IMR-90 (cell line): ENCODE results near the gene CYBRD1. TPM values are rescaled to one million over a fixed set of nuclear protein-coding genes. Genes with fewer than 3 reads are reported as not detected.

Source experiments
- ATAC-seq: fragments of 200-7000 bp; cut with Tn5 transposase; 2 replicates; pipeline ENCODE4 v1.9.1; 2020; ENCODE audit warnings: low read depth, mild to moderate bottlenecking, moderate library complexity
- BruUV-seq: library from RNA; stranded (reverse); fragments of 400-500 nt; replicated peaks from 2 replicates; lab custom pipeline; 2021; lab: Mats Ljungman, UMichigan
- CTCF ChIA-PET: fragments of 300-600 bp; formaldehyde crosslinking; extraction: SDS; loops from one replicate; lab custom pipeline; 2021; ENCODE audit warnings: antibody characterized with exemption; lab: Yijun Ruan, JAX
- POLR2A ChIA-PET: fragments of 300-600 bp; sonication (Branson Sonifier 250); formaldehyde crosslinking; loops from one replicate; lab custom pipeline; 2022; ENCODE audit warnings: antibody characterized with exemption; ENCODE audit not compliant: unreplicated experiment; lab: Charles Lee
- DNase-seq: peaks from one replicate; pipeline ENCODE4 v3.0.0; 2013
- H2AFZ ChIP-seq: replicated peaks from 2 replicates; pipeline ENCODE3; 2013; ENCODE audit warnings: low read length, mild to moderate bottlenecking; ENCODE audit not compliant: poor library complexity
- H2AK5ac ChIP-seq: 2 replicates; pipeline ENCODE4 v1.6.1; 2013; ENCODE audit warnings: low read depth, low read length, inconsistent platforms
- H2AK9ac ChIP-seq: replicated peaks from 2 replicates; pipeline ENCODE3; 2013; ENCODE audit warnings: mild to moderate bottlenecking, low read depth, low read length, moderate library complexity; ENCODE audit not compliant: poor library complexity
- H2BK120ac ChIP-seq: 2 replicates; pipeline ENCODE4 v1.6.1; 2013; ENCODE audit warnings: low read depth, low read length, inconsistent platforms
- H2BK15ac ChIP-seq: 3 replicates; pipeline ENCODE4 v1.6.1; 2013; ENCODE audit warnings: low read depth, low read length, inconsistent platforms
- H2BK20ac ChIP-seq: 2 replicates; pipeline ENCODE4 v1.6.1; 2013; ENCODE audit warnings: low read depth, mild to moderate bottlenecking, inconsistent platforms, low read length, moderate library complexity
- H2BK5ac ChIP-seq: 2 replicates; pipeline ENCODE4 v1.6.1; 2013; ENCODE audit warnings: mild to moderate bottlenecking, low read depth, low read length, inconsistent platforms; ENCODE audit not compliant: poor library complexity, severe bottlenecking
- H3K14ac ChIP-seq: replicated peaks from 2 replicates; pipeline ENCODE4 v1.6.1; 2013; ENCODE audit warnings: low read depth, low read length, inconsistent platforms
- H3K18ac ChIP-seq: 2 replicates; pipeline ENCODE4 v1.6.1; 2013; ENCODE audit warnings: low read depth, low read length, control low read depth
- H3K23ac ChIP-seq: 2 replicates; pipeline ENCODE4 v1.6.1; 2013; ENCODE audit warnings: low read depth, low read length, inconsistent platforms
- H3K27ac ChIP-seq: 2 replicates; pipeline ENCODE4 v1.5.1; 2013; ENCODE audit warnings: mild to moderate bottlenecking, control low read depth, low read length; ENCODE audit not compliant: insufficient read depth
- H3K27me3 ChIP-seq: 2 replicates; pipeline ENCODE4 v1.6.1; 2013; ENCODE audit warnings: low read length; ENCODE audit not compliant: control insufficient read depth, insufficient read depth
- H3K36me3 ChIP-seq: 2 replicates; pipeline ENCODE4 v1.6.1; 2013; ENCODE audit warnings: low read length, mixed read lengths; ENCODE audit not compliant: control insufficient read depth, insufficient read depth
- H3K4ac ChIP-seq: 2 replicates; pipeline ENCODE4 v1.6.1; 2013; ENCODE audit warnings: low read depth, low read length, inconsistent platforms
- H3K4me1 ChIP-seq: 2 replicates; pipeline ENCODE4 v1.6.1; 2013; ENCODE audit warnings: low read length, mixed read lengths; ENCODE audit not compliant: control insufficient read depth, insufficient read depth
- H3K4me2 ChIP-seq: 2 replicates; pipeline ENCODE4 v1.6.1; 2013; ENCODE audit warnings: low read depth, mild to moderate bottlenecking, control low read depth, low read length, moderate library complexity
- H3K4me3 ChIP-seq: 2 replicates; pipeline ENCODE4 v1.5.1; 2013; ENCODE audit warnings: low read depth, mild to moderate bottlenecking, control low read depth, low read length, moderate library complexity; ENCODE audit not compliant: insufficient read depth
- H3K56ac ChIP-seq: 2 replicates; pipeline ENCODE4 v1.6.1; 2013; ENCODE audit warnings: low read length, inconsistent platforms; ENCODE audit not compliant: insufficient read depth; ENCODE audit errors: extremely low read depth
- H3K79me1 ChIP-seq, 2 experiments: 2 replicates each; pipeline ENCODE4 v1.6.1; 2013; ENCODE audit warnings: low read length in 2 of 2, inconsistent platforms in 1 of 2, low read depth in 1 of 2
- H3K9ac ChIP-seq: 2 replicates; pipeline ENCODE4 v1.6.1; 2013; ENCODE audit warnings: low read depth, low read length, control low read depth
- H3K9me1 ChIP-seq: 2 replicates; pipeline ENCODE4 v1.6.1; 2013; ENCODE audit warnings: low read length, inconsistent platforms; ENCODE audit not compliant: insufficient read depth
- H3K9me3 ChIP-seq: 2 replicates; pipeline ENCODE4 v1.6.1; 2013; ENCODE audit warnings: low read length; ENCODE audit not compliant: control insufficient read depth, insufficient read depth
- H4K20me1 ChIP-seq: 2 replicates; pipeline ENCODE4 v1.6.1; 2013; ENCODE audit warnings: low read length, inconsistent platforms; ENCODE audit not compliant: insufficient read depth
- H4K5ac ChIP-seq: 2 replicates; pipeline ENCODE4 v1.6.1; 2013; ENCODE audit warnings: mild to moderate bottlenecking, low read depth, low read length, control low read depth
- H4K8ac ChIP-seq, 2 experiments: 2 replicates each; pipeline ENCODE4 v1.6.1; 2013; ENCODE audit warnings: low read depth in 2 of 2, low read length in 2 of 2, control low read depth in 1 of 2, inconsistent platforms in 1 of 2
- H4K91ac ChIP-seq: 2 replicates; pipeline ENCODE4 v1.6.1; 2013; ENCODE audit warnings: low read depth, low read length, inconsistent platforms; ENCODE audit not compliant: insufficient read depth
- BHLHE40 ChIP-seq: fragments of 150-350 bp; IDR thresholded peaks from 2 replicates; pipeline ENCODE4 v1.6.1; 2016; ENCODE audit warnings: mild to moderate bottlenecking, low read depth, low read length
- CEBPB ChIP-seq: IDR thresholded peaks from 2 replicates; pipeline ENCODE4 v1.6.1; 2012; ENCODE audit warnings: low read depth, low read length, improper control_type of control experiment
- FOS ChIP-seq: fragments of 150-350 bp; IDR thresholded peaks from 2 replicates; pipeline ENCODE4 v1.6.1; 2016; ENCODE audit warnings: low read depth, low read length
- RFX5 ChIP-seq: IDR thresholded peaks from 2 replicates; pipeline ENCODE4 v1.8.0; 2012; ENCODE audit warnings: low read depth, mild to moderate bottlenecking, low read length, moderate library complexity
- WGBS, 2 experiments: methylation state at CpG; one replicate each; pipeline versions ENCODE4 v1.1.5 to v1.1.7; 2013; ENCODE audit warnings: missing lambda C conversion rate in 2 of 2; ENCODE audit not compliant: insufficient read length in 1 of 2; ENCODE audit errors: extremely low coverage in 2 of 2; 5-methylcytosine and 5-hydroxymethylcytosine counted together
- dilution Hi-C: fragments of 300-500 bp; cut with HindIII; formaldehyde crosslinking; loops from one replicate; pipeline ENCODE4 v1.14.3; 2018; ENCODE audit warnings: low sequenced_read_pairs; ENCODE audit not compliant: unreplicated experiment
- in situ Hi-C: fragments of 300-500 bp; cut with MboI; formaldehyde crosslinking; loops from 3 replicates; pipeline ENCODE4 v1.14.3; 2019; ENCODE audit warnings: low sequenced_read_pairs, inconsistent platforms, mixed read lengths
- intact Hi-C: fragments of 100-400 bp; cut with micrococcal nuclease; formaldehyde crosslinking; loops from 2 replicates; pipeline ENCODE4 v1.10.0; 2022
- polyA plus RNA-seq, 3 experiments: library from polyadenylated mRNA; depleted of rRNA; stranded (reverse); fragments of >200 nt; gene quantifications; 2 replicates each; pipeline ENCODE4 v1.2.3, GENCODE V29; 2012; ENCODE audit warnings: low replicate concordance in 1 of 3
- total RNA-seq: library from RNA; depleted of rRNA; stranded (reverse); fragments of >200 nt; gene quantifications from 2 replicates; pipeline ENCODE4 v1.2.3, GENCODE V29; 2012
- TF ChIP-seq, protein P1 (sequence below): conservative IDR thresholded peaks from 2 replicates; pipeline ENCODE4 v1.5.1; 2012; ENCODE audit warnings: mild to moderate bottlenecking, low read depth, low read length, improper control_type of control experiment

Gene CYBRD1
- total and polyA plus RNA-seq, 2 of the 4 experiments (the other 2 are of a cell fraction): 53.2 to 103 TPM

DNA sequence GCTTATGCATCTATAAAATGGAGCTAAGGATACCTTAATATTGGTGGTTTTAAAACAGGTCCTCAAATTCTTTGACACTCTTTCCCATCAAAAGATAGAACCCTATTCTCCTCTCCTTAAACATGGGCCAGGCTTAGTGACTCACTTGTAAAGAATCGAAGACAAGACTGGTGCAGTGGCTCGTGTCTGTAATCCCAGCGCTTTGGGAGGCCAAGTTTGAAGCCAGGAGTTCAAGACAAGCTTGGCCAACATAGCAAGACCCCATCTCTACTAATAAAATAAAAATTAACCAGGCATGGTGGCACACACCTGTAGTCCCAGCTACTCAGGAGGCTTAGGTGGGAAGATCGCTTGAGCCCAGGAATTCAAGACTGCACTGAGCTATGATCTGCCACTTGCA, 44.5 kb downstream of the CYBRD1 start:
- Histone ChIP-seq H2AK9ac (no peak overlapping the region), H3K56ac (no peak overlapping the region), H2BK5ac (no peak overlapping the region), H3K23ac (no peak overlapping the region), H2BK120ac (no peak overlapping the region), H3K4me3 (no peak overlapping the region), H2AK5ac (no peak overlapping the region), H3K18ac (no peak overlapping the region), H3K36me3 (no peaks in the 10 kb centered on the region), H2BK20ac (no peak overlapping the region), H3K9me3 (no peaks in the 10 kb centered on the region), H3K79me1 (no peaks in the 10 kb centered on the region), H3K4me2 (no peak overlapping the region), H3K14ac (no peak overlapping the region), H4K91ac (no peak overlapping the region), H2AFZ (no peak overlapping the region), H3K27ac (no peak overlapping the region), H3K4ac (no peak overlapping the region), H4K8ac (no peak overlapping the region), H4K20me1 (no peaks in the 10 kb centered on the region), H3K4me1 (no peaks in the 10 kb centered on the region), H3K9me1 (no peaks in the 10 kb centered on the region), H2BK15ac (no peak overlapping the region), H3K27me3 (peaks cover 6% of the 10 kb centered on the region; the same call in 1 of the 2 replicates), H4K5ac (no peak overlapping the region), H3K9ac (no peak overlapping the region)
- WGBS, 2 experiments: 100% methylated on average over 2 of the region's 4 CpGs; no CpG with 5 or more reads in 1 of the 2 experiments
- no peak for DNase-seq
- TF ChIP-seq, protein P1, sequence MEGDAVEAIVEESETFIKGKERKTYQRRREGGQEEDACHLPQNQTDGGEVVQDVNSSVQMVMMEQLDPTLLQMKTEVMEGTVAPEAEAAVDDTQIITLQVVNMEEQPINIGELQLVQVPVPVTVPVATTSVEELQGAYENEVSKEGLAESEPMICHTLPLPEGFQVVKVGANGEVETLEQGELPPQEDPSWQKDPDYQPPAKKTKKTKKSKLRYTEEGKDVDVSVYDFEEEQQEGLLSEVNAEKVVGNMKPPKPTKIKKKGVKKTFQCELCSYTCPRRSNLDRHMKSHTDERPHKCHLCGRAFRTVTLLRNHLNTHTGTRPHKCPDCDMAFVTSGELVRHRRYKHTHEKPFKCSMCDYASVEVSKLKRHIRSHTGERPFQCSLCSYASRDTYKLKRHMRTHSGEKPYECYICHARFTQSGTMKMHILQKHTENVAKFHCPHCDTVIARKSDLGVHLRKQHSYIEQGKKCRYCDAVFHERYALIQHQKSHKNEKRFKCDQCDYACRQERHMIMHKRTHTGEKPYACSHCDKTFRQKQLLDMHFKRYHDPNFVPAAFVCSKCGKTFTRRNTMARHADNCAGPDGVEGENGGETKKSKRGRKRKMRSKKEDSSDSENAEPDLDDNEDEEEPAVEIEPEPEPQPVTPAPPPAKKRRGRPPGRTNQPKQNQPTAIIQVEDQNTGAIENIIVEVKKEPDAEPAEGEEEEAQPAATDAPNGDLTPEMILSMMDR: no peak
- TF ChIP-seq BHLHE40: no peak
- no peak for TF ChIP-seq FOS
- no peak for TF ChIP-seq RFX5
- TF ChIP-seq CEBPB: no peak
- in situ Hi-C loops (no loop called here), dilution Hi-C loops (no loop called here), intact Hi-C loops (no loop called here)
- POLR2A ChIA-PET: interaction anchor here (0.5 kb wide), 1 partner anchor 15 kb away, joined by 5 read pairs; no protein-coding TSS in a partner anchor
- CTCF ChIA-PET: interaction anchor here (0.7 kb wide), 1 partner anchor 18 kb away, joined by 3 read pairs; no protein-coding TSS in a partner anchor
- no peak for ATAC-seq
- BruUV-seq: no TSS peak
